GM23338 (cell line): ENCODE results near the gene RBPJL. TPM values are rescaled to one million over a fixed set of nuclear protein-coding genes. Genes with fewer than 3 reads are reported as not detected.

Experiments used
- ATAC-seq: fragments of 200-7000 bp; cut with Tn5 transposase; 3 replicates; pipeline ENCODE4 v1.9.1; 2020
- DNase-seq: peaks from one replicate; pipeline ENCODE4 v3.0.0-alpha.2; 2015; ENCODE audit warnings: low spot score
- H2AFZ ChIP-seq: fragments of 200-600 bp; sonication (generic); 2 replicates; pipeline ENCODE4 v1.8.0; 2016; ENCODE audit warnings: antibody characterized with exemption, mild to moderate bottlenecking, moderate library complexity
- H3F3A ChIP-seq: fragments of 200-600 bp; sonication (generic); replicated peaks from 2 replicates; pipeline ENCODE4 v1.8.0; 2017; ENCODE audit warnings: antibody characterized with exemption, mixed run types, low read depth
- H3K27ac ChIP-seq: fragments of 200-600 bp; sonication (generic); 2 replicates; pipeline ENCODE4 v1.6.1; 2016; ENCODE audit warnings: low read depth
- H3K27me3 ChIP-seq: fragments of 200-600 bp; sonication (generic); 2 replicates; pipeline ENCODE4 v1.8.0; 2016; ENCODE audit warnings: mild to moderate bottlenecking, mixed run types, moderate library complexity; ENCODE audit not compliant: insufficient read depth
- H3K36me3 ChIP-seq: fragments of 200-600 bp; sonication (generic); 2 replicates; pipeline ENCODE4 v1.8.0; 2016; ENCODE audit warnings: mild to moderate bottlenecking; ENCODE audit not compliant: insufficient read depth
- H3K4me1 ChIP-seq: fragments of 200-600 bp; sonication (generic); 2 replicates; pipeline ENCODE4 v1.8.0; 2016; ENCODE audit warnings: mild to moderate bottlenecking, moderate library complexity; ENCODE audit not compliant: insufficient read depth
- H3K4me2 ChIP-seq: fragments of 200-600 bp; sonication (generic); 2 replicates; pipeline ENCODE4 v1.7.1; 2017; ENCODE audit warnings: mixed run types
- H3K4me3 ChIP-seq: fragments of 200-600 bp; sonication (generic); 2 replicates; pipeline ENCODE4 v1.6.1; 2016; ENCODE audit warnings: mixed run types
- H3K79me2 ChIP-seq: fragments of 200-600 bp; sonication (generic); replicated peaks from 2 replicates; pipeline ENCODE4 v1.8.0; 2017; ENCODE audit warnings: mild to moderate bottlenecking; ENCODE audit not compliant: insufficient read depth
- H3K9me2 ChIP-seq: fragments of 200-600 bp; sonication (generic); 2 replicates; pipeline ENCODE4 v1.8.0; 2017; ENCODE audit not compliant: insufficient read depth
- H4K20me1 ChIP-seq: fragments of 200-600 bp; sonication (generic); replicated peaks from 2 replicates; pipeline ENCODE4 v1.8.0; 2017; ENCODE audit warnings: mild to moderate bottlenecking; ENCODE audit not compliant: insufficient read depth
- H3K27ac Mint-ChIP-seq: 2 replicates; pipeline ENCODE4 v1.8.0; 2020; ENCODE audit warnings: inconsistent platforms, mild to moderate bottlenecking, moderate library complexity, mixed read lengths
- H3K27me3 Mint-ChIP-seq: 3 replicates; pipeline ENCODE4 v1.8.0; 2022; ENCODE audit warnings: low read depth, mild to moderate bottlenecking, moderate library complexity, mixed read lengths, inconsistent platforms; ENCODE audit not compliant: insufficient read depth, poor library complexity
- H3K36me3 Mint-ChIP-seq: 3 replicates; pipeline ENCODE4 v1.8.0; 2021; ENCODE audit warnings: low read depth, mild to moderate bottlenecking, inconsistent platforms, moderate library complexity, mixed read lengths
- H3K4me1 Mint-ChIP-seq: 3 replicates; pipeline ENCODE4 v1.8.0; 2020; ENCODE audit warnings: mild to moderate bottlenecking, inconsistent platforms, mixed read lengths
- H3K4me3 Mint-ChIP-seq: 3 replicates; pipeline ENCODE4 v1.8.0; 2021; ENCODE audit warnings: moderate library complexity, mild to moderate bottlenecking, inconsistent platforms, mixed read lengths
- H3K9me3 Mint-ChIP-seq: 3 replicates; pipeline ENCODE4 v1.8.0; 2020; ENCODE audit warnings: moderate library complexity, mild to moderate bottlenecking, inconsistent platforms, mixed read lengths
- CREB1 ChIP-seq: fragments of 250-450 bp; sonication (Bioruptor Pico); IDR thresholded peaks from 2 replicates; pipeline ENCODE4 v1.5.0; 2020; ENCODE audit warnings: low read depth, mild to moderate bottlenecking, moderate library complexity
- ETS1 ChIP-seq: IDR thresholded peaks from 2 replicates; pipeline ENCODE4 v1.6.1; 2016; ENCODE audit warnings: antibody characterized with exemption
- EZH2 ChIP-seq: fragments of 200-600 bp; sonication (generic); IDR thresholded peaks from one replicate; pipeline ENCODE4 v1.8.0; 2017; ENCODE audit warnings: antibody characterized with exemption, mild to moderate bottlenecking, low read depth; ENCODE audit not compliant: unreplicated experiment
- EZH2phosphoT487 ChIP-seq: fragments of 200-600 bp; sonication (generic); IDR thresholded peaks from one replicate; pipeline ENCODE4 v1.8.1; 2018; ENCODE audit warnings: antibody characterized with exemption; ENCODE audit not compliant: unreplicated experiment
- JUNB ChIP-seq: IDR thresholded peaks from one replicate; pipeline ENCODE4 v1.6.1; 2016; ENCODE audit warnings: antibody characterized with exemption; ENCODE audit not compliant: unreplicated experiment
- NANOG ChIP-seq: IDR thresholded peaks from 2 replicates; pipeline ENCODE4 v1.6.1; 2016; ENCODE audit warnings: antibody characterized with exemption, borderline replicate concordance
- STAT1 ChIP-seq: IDR thresholded peaks from one replicate; pipeline ENCODE4 v1.6.1; 2016; ENCODE audit warnings: antibody characterized with exemption; ENCODE audit not compliant: unreplicated experiment
- ZNF114 ChIP-seq: fragments of 250-450 bp; sonication (Bioruptor Pico); IDR thresholded peaks from 2 replicates; pipeline ENCODE4 v1.5.0; 2020; ENCODE audit warnings: mild to moderate bottlenecking, moderate library complexity
- polyA plus RNA-seq: library from polyadenylated mRNA; unstranded; fragments of >200 nt; fragmentation: Nextera tagmentation; extraction: Ambion mirVana; gene quantifications from 2 replicates; pipeline ENCODE4 v1.2.1, GENCODE V29; 2016
- total RNA-seq: library from RNA; depleted of rRNA; stranded (reverse); fragments of >200 nt; shearing (Covaris generic); gene quantifications from 2 replicates; pipeline ENCODE4 v1.2.3, GENCODE V29; 2014
- TF ChIP-seq, protein P1 (sequence below): IDR thresholded peaks from one replicate; pipeline ENCODE4 v1.6.1; 2018; ENCODE audit warnings: antibody characterized with exemption; ENCODE audit not compliant: unreplicated experiment
- TF ChIP-seq, protein P2 (sequence below), 2 experiments: fragments of 200-600 bp in 1 of 2; sonication (generic) in 1 of 2; conservative IDR thresholded peaks; 2 replicates each; pipeline versions ENCODE4 v1.5.1 to v1.6.1; 2016 to 2017; ENCODE audit warnings: antibody characterized with exemption in 2 of 2, low read depth in 2 of 2, mild to moderate bottlenecking in 2 of 2, moderate library complexity in 1 of 2

RBPJL gene
- total and polyA plus RNA-seq, 2 experiments from 2014 or later: 0.44 to 0.66 TPM

- H3K4me2 ChIP-seq: no peak overlapping the region
- H3K4me1 ChIP-seq: peaks cover 6% of the 10 kb centered on the region
- no peaks in the 10 kb centered on the region for H3K27me3 ChIP-seq
- TF ChIP-seq, protein P1, sequence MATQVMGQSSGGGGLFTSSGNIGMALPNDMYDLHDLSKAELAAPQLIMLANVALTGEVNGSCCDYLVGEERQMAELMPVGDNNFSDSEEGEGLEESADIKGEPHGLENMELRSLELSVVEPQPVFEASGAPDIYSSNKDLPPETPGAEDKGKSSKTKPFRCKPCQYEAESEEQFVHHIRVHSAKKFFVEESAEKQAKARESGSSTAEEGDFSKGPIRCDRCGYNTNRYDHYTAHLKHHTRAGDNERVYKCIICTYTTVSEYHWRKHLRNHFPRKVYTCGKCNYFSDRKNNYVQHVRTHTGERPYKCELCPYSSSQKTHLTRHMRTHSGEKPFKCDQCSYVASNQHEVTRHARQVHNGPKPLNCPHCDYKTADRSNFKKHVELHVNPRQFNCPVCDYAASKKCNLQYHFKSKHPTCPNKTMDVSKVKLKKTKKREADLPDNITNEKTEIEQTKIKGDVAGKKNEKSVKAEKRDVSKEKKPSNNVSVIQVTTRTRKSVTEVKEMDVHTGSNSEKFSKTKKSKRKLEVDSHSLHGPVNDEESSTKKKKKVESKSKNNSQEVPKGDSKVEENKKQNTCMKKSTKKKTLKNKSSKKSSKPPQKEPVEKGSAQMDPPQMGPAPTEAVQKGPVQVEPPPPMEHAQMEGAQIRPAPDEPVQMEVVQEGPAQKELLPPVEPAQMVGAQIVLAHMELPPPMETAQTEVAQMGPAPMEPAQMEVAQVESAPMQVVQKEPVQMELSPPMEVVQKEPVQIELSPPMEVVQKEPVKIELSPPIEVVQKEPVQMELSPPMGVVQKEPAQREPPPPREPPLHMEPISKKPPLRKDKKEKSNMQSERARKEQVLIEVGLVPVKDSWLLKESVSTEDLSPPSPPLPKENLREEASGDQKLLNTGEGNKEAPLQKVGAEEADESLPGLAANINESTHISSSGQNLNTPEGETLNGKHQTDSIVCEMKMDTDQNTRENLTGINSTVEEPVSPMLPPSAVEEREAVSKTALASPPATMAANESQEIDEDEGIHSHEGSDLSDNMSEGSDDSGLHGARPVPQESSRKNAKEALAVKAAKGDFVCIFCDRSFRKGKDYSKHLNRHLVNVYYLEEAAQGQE: no peak
- no peak for TF ChIP-seq NANOG
- TF ChIP-seq CREB1: no peak
- TF ChIP-seq ZNF114 (CRISPR knock-in tag): no peak
- no peak for TF ChIP-seq ETS1
- TF ChIP-seq, protein P2, sequence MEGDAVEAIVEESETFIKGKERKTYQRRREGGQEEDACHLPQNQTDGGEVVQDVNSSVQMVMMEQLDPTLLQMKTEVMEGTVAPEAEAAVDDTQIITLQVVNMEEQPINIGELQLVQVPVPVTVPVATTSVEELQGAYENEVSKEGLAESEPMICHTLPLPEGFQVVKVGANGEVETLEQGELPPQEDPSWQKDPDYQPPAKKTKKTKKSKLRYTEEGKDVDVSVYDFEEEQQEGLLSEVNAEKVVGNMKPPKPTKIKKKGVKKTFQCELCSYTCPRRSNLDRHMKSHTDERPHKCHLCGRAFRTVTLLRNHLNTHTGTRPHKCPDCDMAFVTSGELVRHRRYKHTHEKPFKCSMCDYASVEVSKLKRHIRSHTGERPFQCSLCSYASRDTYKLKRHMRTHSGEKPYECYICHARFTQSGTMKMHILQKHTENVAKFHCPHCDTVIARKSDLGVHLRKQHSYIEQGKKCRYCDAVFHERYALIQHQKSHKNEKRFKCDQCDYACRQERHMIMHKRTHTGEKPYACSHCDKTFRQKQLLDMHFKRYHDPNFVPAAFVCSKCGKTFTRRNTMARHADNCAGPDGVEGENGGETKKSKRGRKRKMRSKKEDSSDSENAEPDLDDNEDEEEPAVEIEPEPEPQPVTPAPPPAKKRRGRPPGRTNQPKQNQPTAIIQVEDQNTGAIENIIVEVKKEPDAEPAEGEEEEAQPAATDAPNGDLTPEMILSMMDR (conservative IDR thresholded peaks at IDR 0.05; ENCODE audit: low read depth in 2 of 2): no peak
- no peak overlapping the region for H2AFZ ChIP-seq
- no peak overlapping the region for H3K27ac ChIP-seq
- no peaks in the 10 kb centered on the region for H3K9me2 ChIP-seq
- H3F3A ChIP-seq: no peaks in the 10 kb centered on the region
- Mint-ChIP-seq H3K36me3 (peaks cover 15% of the 10 kb centered on the region; the same call in 2 of the 3 replicates), H3K4me3 (no peak overlapping the region), H3K4me1 (peaks cover 8% of the 10 kb centered on the region), H3K9me3 (no peaks in the 10 kb centered on the region), H3K27me3 (peaks cover 7% of the 10 kb centered on the region), H3K27ac (no peak overlapping the region)
- ATAC-seq: no peak
- H3K4me3 ChIP-seq: no peak overlapping the region
- H3K79me2 ChIP-seq: peaks cover 14% of the 10 kb centered on the region
- no peaks in the 10 kb centered on the region for H3K36me3 ChIP-seq
- H4K20me1 ChIP-seq: 0 out of 2 replicates have a peak, but pooled peaks cover 9% of the 10 kb centered on the region
- DNase-seq: no peak
Measured at GRCh38 chr20:45365444-45365970, 58.9 kb downstream of the RBPJL start.

DNA sequence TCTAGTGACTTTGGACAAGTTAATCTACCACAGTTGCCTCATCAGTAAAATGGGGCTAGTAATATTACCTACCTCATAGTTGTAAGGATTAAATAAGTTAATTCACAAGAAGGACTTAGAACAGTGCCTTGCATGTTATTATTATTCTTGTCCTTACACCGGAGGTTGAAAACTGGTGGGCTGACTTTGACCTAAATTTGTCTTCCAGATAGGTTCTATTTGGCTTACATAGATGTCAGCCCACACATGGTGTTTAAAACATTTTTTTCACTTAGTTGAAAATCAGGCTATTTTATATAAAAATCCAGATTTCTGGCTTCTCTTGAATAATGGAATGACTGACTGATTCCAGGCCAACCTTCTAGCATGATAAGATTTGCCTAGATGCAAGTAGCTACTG lies 59.6 kb downstream of the RBPJL start:
- ATAC-seq (no peak), DNase-seq (no peak)
- peaks cover 6% of the 10 kb centered on the region for H3K4me1 ChIP-seq
- Mint-ChIP-seq H3K27ac (no peak overlapping the region), H3K4me1 (peaks cover 8% of the 10 kb centered on the region), H3K9me3 (no peaks in the 10 kb centered on the region), H3K27me3 (peaks cover 7% of the 10 kb centered on the region), H3K4me3 (no peak overlapping the region), H3K36me3 (peaks cover 15% of the 10 kb centered on the region; the same call in 2 of the 3 replicates)
- no peak overlapping the region for H3K4me2 ChIP-seq
- H2AFZ ChIP-seq: no peak overlapping the region
- no peaks in the 10 kb centered on the region for H3K36me3 ChIP-seq
- no peak overlapping the region for H3K4me3 ChIP-seq
- H4K20me1 ChIP-seq: 0 out of 2 replicates have a peak, but pooled peaks cover 9% of the 10 kb centered on the region
- H3F3A ChIP-seq: no peaks in the 10 kb centered on the region
- H3K9me2 ChIP-seq: no peaks in the 10 kb centered on the region
- no peak overlapping the region for H3K27ac ChIP-seq
- no peaks in the 10 kb centered on the region for H3K27me3 ChIP-seq
- peaks cover 14% of the 10 kb centered on the region for H3K79me2 ChIP-seq
- TF ChIP-seq JUNB (no peak), ETS1 (no peak), NANOG (no peak), EZH2 (no peak), EZH2phosphoT487 (no peak), STAT1 (no peak), CREB1 (no peak)
- TF ChIP-seq, protein P2 (conservative IDR thresholded peaks at IDR 0.05; ENCODE audit: low read depth in 2 of 2): no peak
